BJ (cell line): Measurements from ENCODE around the gene SH3BP5L. TPM values are rescaled to one million over a fixed set of nuclear protein-coding genes. Genes with fewer than 3 reads are reported as not detected.

Source experiments
- CTCF ChIA-PET: fragments of 350-600 bp; formaldehyde crosslinking; extraction: SDS; loops from one replicate; lab custom pipeline; 2021; ENCODE audit warnings: antibody characterized with exemption, inconsistent platforms; lab: Yijun Ruan, JAX
- POLR2A ChIA-PET: fragments of 300-600 bp; sonication (Branson Sonifier 250); formaldehyde crosslinking; extraction: SDS; loops from one replicate; lab custom pipeline; 2021; ENCODE audit warnings: antibody characterized with exemption; lab: Charles Lee
- DNase-seq: peaks from one replicate; pipeline ENCODE4 v3.0.0-alpha.2; 2011; ENCODE audit warnings: low read depth
- H3K27me3 ChIP-seq: 2 replicates; pipeline ENCODE4 v1.6.0; 2011; ENCODE audit warnings: low read length; ENCODE audit not compliant: control insufficient read depth, insufficient read depth
- H3K36me3 ChIP-seq: 2 replicates; pipeline ENCODE4 v1.5.1; 2011; ENCODE audit warnings: low read length; ENCODE audit not compliant: control insufficient read depth, insufficient read depth
- H3K4me3 ChIP-seq: 2 replicates; pipeline ENCODE4 v1.5.1; 2011; ENCODE audit warnings: low read depth, mild to moderate bottlenecking, control low read depth, low read length
- polyA plus RNA-seq: library from polyadenylated mRNA; depleted of rRNA; stranded (reverse); fragments of >200 nt; gene quantifications from 2 replicates; pipeline ENCODE4 v1.2.3, GENCODE V29; 2011
- TF ChIP-seq, protein P1 (sequence below): IDR thresholded peaks from 2 replicates; pipeline ENCODE4 v1.5.1; 2011; ENCODE audit warnings: low read depth, mild to moderate bottlenecking, control low read depth, inconsistent platforms, low read length, moderate library complexity; ENCODE audit not compliant: insufficient read depth

Gene SH3BP5L
- polyA plus RNA-seq, 1 experiment = 32.5 TPM

DNA sequence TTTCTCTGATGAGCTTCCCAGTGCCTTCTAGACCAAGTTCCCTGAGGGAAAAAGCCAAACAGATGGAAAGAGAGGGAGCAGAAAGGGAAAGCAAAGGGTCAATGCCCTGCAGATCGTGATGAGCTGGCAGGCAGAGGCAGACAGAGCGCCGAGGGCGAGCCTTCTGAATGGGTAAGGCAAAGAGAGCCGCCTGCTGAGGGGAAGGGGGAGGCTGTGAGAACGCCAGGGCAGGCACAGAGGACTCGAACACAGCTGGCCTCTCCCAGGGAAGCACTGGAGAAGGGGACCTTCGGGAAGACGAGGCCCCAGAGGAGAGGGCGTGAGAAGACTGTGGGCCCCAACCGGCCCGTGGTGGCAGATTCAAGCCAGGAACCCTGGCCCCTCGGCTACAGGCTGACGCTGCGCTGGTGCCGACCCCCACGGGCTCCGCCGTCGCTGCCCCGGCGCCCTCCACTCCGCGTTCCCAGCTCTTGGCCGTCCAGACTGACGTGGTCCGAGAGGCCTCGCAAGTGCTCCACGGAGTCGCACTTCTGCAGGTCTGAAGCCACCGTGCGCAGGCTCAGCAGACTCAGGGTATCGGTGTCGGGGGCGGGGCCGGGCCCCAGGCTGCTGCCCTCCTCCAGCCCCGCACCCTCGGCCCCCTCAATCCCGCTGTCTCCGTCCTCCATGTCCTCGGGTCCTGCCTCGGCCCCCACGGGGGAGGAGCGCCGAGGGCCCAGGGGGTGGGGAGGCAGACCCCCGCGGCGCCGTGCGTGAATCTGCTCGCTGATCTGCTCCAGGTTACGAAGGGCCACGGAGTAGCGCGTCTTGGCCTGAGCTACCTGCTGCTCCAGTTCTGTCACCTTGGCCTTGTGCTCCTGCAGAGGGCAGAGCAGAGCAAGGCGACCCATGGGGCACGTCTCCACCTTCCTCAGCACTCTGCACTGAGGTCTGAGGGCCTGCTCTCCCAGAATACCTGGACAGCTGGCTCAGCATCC, 13.9 kb downstream of the SH3BP5L start:
- Histone ChIP-seq H3K27me3 (no peaks in the 10 kb centered on the region), H3K36me3 (peaks cover 43% of the 10 kb centered on the region), H3K4me3 (no peak overlapping the region)
- ChIA-PET CTCF (interaction anchor here (1.4 to 1.8 kb wide), 2 partner anchors 9 to 11 kb away, joined by 3 to 5 read pairs; no protein-coding TSS in a partner anchor), POLR2A (interaction anchor here (0.6 to 0.7 kb wide), 2 partner anchors 11 to 95 kb away, joined by 3 read pairs; no protein-coding TSS in a partner anchor)
- TF ChIP-seq, protein P1, sequence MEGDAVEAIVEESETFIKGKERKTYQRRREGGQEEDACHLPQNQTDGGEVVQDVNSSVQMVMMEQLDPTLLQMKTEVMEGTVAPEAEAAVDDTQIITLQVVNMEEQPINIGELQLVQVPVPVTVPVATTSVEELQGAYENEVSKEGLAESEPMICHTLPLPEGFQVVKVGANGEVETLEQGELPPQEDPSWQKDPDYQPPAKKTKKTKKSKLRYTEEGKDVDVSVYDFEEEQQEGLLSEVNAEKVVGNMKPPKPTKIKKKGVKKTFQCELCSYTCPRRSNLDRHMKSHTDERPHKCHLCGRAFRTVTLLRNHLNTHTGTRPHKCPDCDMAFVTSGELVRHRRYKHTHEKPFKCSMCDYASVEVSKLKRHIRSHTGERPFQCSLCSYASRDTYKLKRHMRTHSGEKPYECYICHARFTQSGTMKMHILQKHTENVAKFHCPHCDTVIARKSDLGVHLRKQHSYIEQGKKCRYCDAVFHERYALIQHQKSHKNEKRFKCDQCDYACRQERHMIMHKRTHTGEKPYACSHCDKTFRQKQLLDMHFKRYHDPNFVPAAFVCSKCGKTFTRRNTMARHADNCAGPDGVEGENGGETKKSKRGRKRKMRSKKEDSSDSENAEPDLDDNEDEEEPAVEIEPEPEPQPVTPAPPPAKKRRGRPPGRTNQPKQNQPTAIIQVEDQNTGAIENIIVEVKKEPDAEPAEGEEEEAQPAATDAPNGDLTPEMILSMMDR = no peak
- DNase-seq = no peak

DNA sequence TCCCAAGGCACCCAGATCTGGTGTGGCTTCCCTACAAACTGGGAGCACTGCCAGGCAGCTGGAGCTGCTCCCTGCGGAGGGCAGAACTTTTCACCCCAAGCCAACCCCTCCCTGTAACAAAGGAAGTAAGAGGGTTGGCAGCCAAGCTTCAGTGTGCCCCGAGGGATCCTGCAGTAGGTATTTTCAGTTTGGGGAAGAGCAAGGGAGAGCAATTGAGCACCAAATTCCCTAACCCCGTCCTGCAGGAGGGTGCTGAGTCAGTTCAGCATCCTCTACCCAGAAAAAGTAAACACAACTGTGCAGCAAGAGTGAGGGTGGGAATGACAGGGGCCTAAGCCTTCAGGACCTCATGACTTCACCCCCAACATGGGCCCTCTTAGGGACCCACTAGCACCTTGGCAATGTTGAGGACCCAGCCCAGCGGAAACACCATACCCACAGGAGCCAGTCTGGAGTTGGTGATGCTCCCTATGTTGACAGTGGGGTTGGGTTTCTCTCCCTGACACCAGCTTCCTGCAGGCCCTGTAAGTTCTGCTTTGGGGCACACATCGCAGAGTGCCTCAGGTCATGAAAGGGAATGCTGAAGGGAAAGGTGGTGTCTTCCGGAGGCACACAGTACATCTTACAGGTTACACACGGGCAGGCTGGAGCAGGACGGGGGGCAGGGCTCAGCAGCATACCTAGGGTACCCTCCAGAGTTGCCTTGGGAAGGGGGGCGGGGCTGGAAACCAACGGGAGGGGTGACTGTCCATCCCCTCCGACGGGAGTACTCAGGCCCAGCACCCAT, 14.8 kb downstream of the SH3BP5L start:
- TF ChIP-seq, protein P1 = no peak
- Histone ChIP-seq H3K36me3 (peaks cover 36% of the 10 kb centered on the region), H3K27me3 (no peaks in the 10 kb centered on the region), H3K4me3 (no peak overlapping the region)
- ChIA-PET POLR2A (interaction anchor here (0.7 kb wide), 1 partner anchor 96 kb away, joined by 3 read pairs; no protein-coding TSS in a partner anchor), CTCF (interaction anchor here (1.8 kb wide), 1 partner anchor 12 kb away, joined by 5 read pairs; no protein-coding TSS in a partner anchor)
- DNase-seq = no peak

DNA sequence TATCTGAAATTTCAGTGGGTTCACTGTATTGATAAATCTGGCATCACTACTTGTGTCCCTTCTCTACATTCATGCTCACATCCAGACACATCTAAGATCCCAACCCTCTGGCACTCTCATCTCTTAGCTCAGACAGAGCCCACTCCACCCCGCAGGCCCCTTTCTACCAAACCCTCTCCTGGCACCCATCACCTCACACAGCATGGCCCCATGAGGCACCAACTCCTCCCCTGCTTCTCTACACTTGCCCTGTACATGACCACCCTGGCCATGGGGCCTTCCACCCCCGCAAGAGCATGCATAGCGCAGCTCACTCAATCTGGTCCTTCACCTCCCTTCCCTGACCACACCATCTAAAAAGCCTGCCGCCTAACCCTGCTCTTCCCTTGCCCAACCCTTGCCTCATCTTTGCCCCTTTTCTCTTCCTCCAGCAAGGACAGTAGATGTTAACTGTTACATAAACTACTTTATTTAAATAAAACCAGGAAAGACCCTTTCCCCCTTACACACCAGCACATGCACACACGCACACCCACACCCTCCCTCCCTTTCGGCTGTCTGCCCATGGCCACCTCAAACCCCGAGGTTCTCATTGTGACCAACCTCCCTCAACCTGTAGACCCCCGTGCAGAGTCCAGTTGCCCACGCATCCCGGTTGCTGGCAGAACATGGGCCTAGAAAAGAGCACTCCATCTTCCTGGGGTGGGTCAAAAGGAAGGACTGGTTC, 15.6 kb downstream of the SH3BP5L start:
- Histone ChIP-seq H3K4me3 (no peak overlapping the region), H3K27me3 (no peaks in the 10 kb centered on the region), H3K36me3 (peaks cover 34% of the 10 kb centered on the region)
- POLR2A ChIA-PET = no interaction called here
- TF ChIP-seq, protein P1 = no peak
- CTCF ChIA-PET = interaction anchor here (1.8 kb wide), 1 partner anchor 13 kb away, joined by 5 read pairs; no protein-coding TSS in a partner anchor
- no peak for DNase-seq

DNA sequence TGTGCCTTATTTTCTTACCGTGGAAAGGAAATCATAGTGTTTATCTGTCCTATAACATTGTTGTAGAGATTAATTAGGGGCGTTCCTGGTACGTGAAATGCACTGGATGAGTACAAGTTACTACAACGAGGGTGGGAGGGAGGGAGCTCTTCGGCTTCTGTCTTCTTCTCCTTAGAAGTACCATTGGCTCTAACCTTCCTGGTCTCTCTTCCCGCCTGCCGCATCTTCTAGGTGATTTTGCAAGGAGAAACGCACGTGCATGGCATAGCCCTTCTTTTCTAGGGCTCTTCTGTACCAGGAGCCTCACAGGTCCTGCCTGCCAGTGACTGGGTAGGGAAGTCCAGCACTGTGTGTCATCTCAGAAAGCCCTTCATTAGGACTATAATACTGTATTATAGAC, 16.8 kb downstream of the SH3BP5L start:
- TF ChIP-seq, protein P1 = no peak
- ChIA-PET POLR2A (no interaction called here), CTCF (no interaction called here)
- peaks cover 24% of the 10 kb centered on the region for H3K36me3 ChIP-seq
- no peak overlapping the region for H3K4me3 ChIP-seq
- no peaks in the 10 kb centered on the region for H3K27me3 ChIP-seq
- no peak for DNase-seq
